GM20000 (cell line): ENCODE results near the gene IL17RD.

Experiments used
- DNase-seq: peaks from one replicate; pipeline ENCODE4 v3.0.0; 2012; ENCODE audit warnings: low spot score
- CTCF ChIP-seq: IDR thresholded peaks from 2 replicates; pipeline ENCODE4 v1.5.1; 2012; ENCODE audit warnings: mild to moderate bottlenecking, control low read depth; ENCODE audit errors: extremely low read depth, missing control alignments

IL17RD gene

GRCh38 chr3:57041674-57042073 lies 123.5 kb downstream of the IL17RD start:
- TF ChIP-seq CTCF: no peak
- DNase-seq: no peak
